ENCODE measurements around the gene PIK3R5.

PIK3R5 gene

GRCh38 chr17:8930649-8931048, 34.9 kb downstream of the PIK3R5 start:
- DNase-seq (ENCODE audit: extremely low spot score, insufficient read length, low read depth) = no peak
- FAIRE-seq = no peak

DNA sequence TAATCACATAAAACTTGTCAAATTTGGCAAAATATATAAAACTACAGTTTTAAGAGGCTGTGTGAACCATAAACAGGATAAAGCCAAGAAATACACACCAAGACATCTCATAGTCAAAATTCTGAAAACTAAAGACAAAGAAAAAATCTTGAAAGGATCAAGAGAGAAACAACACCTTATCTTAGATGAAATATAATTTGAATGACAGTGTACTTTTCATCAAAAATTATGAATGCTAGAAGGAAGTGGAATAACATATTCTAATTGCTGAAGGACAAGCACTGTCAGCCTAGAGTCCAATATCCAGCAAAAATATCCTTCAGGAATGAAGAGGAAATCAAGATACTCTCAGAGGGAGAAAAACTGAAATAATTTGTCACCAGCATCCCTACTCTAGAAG, 37.2 kb downstream of the PIK3R5 start:
- FAIRE-seq (no peak), DNase-seq (ENCODE audit: extremely low spot score, insufficient read length, low read depth) (no peak)

GRCh38 chr17:8927395-8927794, 38.1 kb downstream of the PIK3R5 start:
- FAIRE-seq (no peak), DNase-seq (ENCODE audit: extremely low spot score, insufficient read length, low read depth) (no peak)

DNA sequence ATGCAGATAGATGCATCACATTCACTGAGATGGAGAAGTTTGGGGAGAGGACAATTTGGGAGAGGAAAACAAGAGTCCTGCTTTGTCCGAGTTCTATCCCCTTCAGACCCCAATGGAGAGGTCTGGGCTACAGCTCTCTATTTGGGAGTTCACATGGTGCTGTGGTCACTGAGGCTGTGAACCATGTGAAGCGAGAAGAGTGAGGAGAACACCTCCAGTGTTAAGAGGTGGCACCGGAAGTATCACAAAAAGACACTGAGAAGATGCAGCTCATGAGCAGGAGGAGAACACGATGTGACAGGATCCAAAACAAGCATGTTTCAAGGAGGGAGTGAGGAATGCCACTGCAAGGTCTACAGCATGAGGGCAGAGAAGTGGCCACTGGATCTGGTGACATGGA, 39.7 kb downstream of the PIK3R5 start:
- DNase-seq (ENCODE audit: extremely low spot score, insufficient read length, low read depth) (no peak), FAIRE-seq (peak; percentile 12)

DNA sequence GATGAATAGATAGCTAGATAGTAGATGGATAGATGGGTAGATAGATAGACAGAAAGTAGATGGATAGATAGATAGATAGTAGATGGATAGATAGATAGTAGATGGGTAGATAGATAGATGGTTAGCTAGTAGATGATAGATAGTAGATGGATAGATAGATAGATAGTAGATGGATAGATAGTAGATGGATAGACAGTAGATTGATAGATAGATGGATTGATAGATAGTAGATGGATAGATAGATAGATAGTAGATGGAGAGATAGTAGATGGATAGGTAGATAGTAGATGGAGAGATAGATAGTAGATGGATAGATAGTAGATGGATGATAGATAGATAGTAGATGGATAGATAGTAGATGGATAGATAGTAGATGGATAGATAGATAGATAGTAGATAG, 40.4 kb downstream of the PIK3R5 start:
- FAIRE-seq = no peak

GRCh38 chr17:8924595-8924994, 40.9 kb downstream of the PIK3R5 start:
- DNase-seq (ENCODE audit: extremely low spot score, insufficient read length, low read depth) (no peak), FAIRE-seq (peak; percentile 92)

More for the DNA sequence above, 40.4 kb downstream of the PIK3R5 start:
- DNase-seq (ENCODE audit: extremely low spot score, insufficient read length, low read depth) = no peak

- DNase-seq (ENCODE audit: extremely low spot score, insufficient read length, low read depth) = no peak
- FAIRE-seq = no peak
These were observed 41.7 kb downstream of the PIK3R5 start for GRCh38 chr17:8923762-8924161.

GRCh38 chr17:8922928-8923327, 42.6 kb downstream of the PIK3R5 start:
- DNase-seq (ENCODE audit: extremely low spot score, insufficient read length, low read depth) = no peak
- FAIRE-seq = no peak

- FAIRE-seq (no peak), DNase-seq (ENCODE audit: extremely low spot score, insufficient read length, low read depth) (no peak)
These were observed 43.1 kb downstream of the PIK3R5 start for GRCh38 chr17:8922451-8922850.

DNA sequence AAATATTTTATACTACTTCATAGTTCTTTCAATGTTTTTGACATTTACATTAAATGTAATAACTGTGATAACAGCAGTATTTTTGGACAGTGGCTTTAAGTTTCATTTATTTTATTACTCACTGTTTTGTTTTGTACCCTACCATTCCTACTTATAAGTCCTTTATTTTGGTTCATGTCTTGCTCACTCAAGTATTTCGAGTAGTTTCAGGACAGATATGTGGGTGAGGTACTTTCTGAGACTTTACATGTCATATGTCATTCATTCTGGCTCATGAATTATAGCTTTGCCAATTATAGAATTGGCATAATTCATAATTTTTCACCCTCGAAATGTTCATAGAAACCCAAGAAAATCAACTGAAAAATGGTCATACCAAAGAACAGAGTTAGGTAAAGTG, 44.4 kb downstream of the PIK3R5 start:
- no peak for DNase-seq (ENCODE audit: extremely low spot score, insufficient read length, low read depth)
- FAIRE-seq = peak; percentile 68

DNA sequence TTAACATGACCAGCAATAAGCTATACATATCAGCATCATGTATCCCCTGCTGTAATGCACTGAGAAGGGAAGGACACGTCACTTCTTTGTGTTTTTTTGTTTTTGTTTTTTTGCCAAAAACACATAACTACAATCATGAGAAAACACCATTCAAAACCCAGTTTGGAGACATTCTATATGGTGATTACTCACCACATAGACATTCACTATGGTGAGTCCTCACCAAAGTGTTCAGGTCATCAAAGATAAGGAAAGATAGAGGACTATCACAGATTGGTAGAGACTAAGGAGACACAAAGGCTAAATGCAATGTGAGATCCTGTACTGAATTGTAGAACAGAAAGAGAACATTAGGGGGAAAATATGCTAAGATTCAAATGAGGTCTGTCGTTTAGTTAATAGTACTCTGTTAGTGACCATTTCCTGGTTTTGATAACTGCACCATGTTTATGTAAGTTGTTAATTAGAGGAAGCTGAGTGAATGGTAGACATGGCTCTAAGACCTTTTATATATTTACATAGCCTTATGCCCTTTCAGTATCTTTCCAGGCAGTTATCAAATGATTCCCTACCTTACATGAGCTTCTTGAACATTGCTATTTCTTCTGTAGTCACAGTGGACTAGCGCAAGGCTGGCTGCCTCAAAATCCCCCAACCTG, 46.6 kb downstream of the PIK3R5 start:
- peak; percentile 44 for FAIRE-seq

GRCh38 chr17:8916466-8916865, 49.0 kb downstream of the PIK3R5 start:
- DNase-seq (ENCODE audit: extremely low spot score, insufficient read length, low read depth) = no peak
- FAIRE-seq = no peak

More for the DNA sequence above, 46.6 kb downstream of the PIK3R5 start:
- DNase-seq (ENCODE audit: extremely low spot score, insufficient read length, low read depth) = no peak

GRCh38 chr17:8914554-8914953, 51.0 kb downstream of the PIK3R5 start:
- no peak for FAIRE-seq
- DNase-seq (ENCODE audit: extremely low spot score, insufficient read length, low read depth) = no peak

GRCh38 chr17:8913879-8914278, 51.6 kb downstream of the PIK3R5 start:
- DNase-seq (ENCODE audit: extremely low spot score, insufficient read length, low read depth) (no peak), FAIRE-seq (no peak)

- FAIRE-seq = no peak
These were observed 52.4 kb downstream of the PIK3R5 start for GRCh38 chr17:8913091-8913490.

DNA sequence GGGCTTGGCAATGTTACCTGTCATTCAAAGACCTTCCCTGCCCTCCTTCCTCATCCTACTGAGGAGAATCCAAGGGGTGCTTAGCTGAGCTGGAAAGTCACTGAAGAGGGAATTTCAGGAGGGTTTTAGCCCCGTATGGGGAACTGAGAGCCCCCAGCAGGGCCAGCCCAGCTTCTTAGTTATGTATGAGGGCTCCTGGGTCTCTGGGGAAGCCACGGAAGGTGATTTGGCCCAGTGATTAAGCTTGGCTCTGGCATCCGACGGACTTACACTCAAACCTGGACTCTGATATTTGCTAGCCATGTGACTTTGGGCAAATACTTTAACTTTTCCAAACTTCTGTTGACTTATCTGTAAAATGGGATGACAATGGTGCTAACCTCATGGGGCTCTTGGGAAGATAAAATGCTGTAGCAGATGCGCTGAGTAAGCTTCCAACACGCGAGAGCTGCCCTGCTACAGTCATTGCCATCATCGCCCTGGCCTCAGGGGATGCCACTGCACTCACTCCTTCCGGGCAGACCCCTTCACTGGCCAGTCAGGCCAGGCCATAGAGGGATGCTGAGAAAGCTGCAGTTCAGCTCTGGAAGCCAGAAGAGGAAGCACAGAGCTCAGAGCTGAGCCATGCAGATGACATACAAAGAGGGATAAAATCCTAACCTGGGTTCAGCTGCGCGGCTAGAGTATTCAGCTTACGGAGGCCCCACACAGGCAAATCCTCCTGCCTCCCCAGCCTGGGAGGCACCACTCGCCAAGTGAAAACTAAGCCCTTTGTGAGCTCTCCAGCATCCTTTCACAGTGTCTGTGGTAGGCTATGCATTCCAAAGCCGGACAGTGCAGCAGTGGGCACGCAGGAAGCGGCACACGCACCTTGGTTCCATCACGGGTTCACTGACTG, 53.2 kb downstream of the PIK3R5 start:
- no peak for DNase-seq (ENCODE audit: extremely low spot score, insufficient read length, low read depth)
- no peak for FAIRE-seq

More at GRCh38 chr17:8913091-8913490, 52.4 kb downstream of the PIK3R5 start:
- no peak for DNase-seq (ENCODE audit: extremely low spot score, insufficient read length, low read depth)

- no peak for DNase-seq (ENCODE audit: extremely low spot score, insufficient read length, low read depth)
- FAIRE-seq = no peak
These were observed 54.4 kb downstream of the PIK3R5 start for GRCh38 chr17:8910969-8911604.

DNA sequence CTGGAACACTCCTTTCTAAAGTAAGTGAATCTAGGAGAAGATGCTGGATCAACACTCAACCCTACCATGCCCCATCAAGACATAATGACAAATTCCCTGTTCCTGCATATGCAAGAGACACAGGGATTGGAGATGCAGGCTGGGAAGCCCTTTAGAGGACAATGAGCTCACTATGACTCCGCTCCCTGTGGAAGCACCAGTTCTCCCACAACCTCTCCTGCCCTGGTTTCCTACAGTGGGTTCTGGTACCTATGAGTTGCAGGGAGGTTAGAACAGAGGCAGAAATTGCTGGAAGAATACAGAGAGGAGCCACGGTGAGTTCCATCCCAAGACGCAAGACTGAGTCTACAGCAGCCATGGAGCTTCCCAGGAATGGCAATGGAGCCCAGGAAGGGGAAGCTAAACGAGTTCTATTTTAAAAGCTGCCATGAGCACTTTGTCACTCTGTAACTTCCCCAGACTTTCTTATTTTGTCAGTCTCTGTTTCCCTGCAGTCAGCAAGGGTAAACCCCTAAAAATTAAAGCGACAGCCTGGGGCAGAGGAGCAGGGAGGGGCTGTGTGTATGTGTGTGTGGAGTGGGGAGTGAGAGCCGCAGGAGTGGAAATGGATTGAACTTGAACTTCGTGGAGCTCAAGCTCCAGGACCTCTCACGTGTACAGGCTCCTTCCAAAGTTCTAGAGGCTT, 55.8 kb downstream of the PIK3R5 start:
- FAIRE-seq = peak; percentile 41

GRCh38 chr17:8905331-8905730, 60.2 kb downstream of the PIK3R5 start:
- DNase-seq (ENCODE audit: extremely low spot score, insufficient read length, low read depth) = no peak
- no peak for FAIRE-seq

More for the DNA sequence above, 55.8 kb downstream of the PIK3R5 start:
- no peak for DNase-seq (ENCODE audit: extremely low spot score, insufficient read length, low read depth)

DNA sequence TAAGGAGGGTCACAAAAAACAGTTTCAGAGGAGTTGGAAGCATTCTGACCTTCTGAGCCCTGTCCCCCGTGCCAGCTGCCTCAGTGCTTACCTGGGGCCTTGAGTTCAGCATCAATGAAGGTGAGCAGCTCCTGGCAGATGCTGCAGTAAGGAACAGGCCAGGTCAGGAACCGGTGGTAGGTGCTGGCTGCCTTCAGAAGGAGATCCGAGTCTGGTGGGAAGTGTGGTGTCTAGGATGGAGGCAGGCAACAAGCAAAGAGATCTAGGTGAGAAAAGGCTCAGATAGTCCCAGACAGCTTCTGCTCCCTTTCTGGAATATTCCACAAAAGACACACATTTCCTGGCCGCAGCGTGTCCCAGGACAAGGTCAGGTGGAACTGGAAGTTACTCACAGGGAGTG, 60.8 kb downstream of the PIK3R5 start:
- DNase-seq (ENCODE audit: extremely low spot score, insufficient read length, low read depth) (no peak), FAIRE-seq (no peak)
